SH-SY5Y (cell line): ENCODE results near the gene SIAE.

Experiments used
- GATA2 ChIP-seq: IDR thresholded peaks from 2 replicates; pipeline ENCODE4 v1.6.1; 2011; ENCODE audit warnings: mild to moderate bottlenecking, low read depth, low read length
- GATA3 ChIP-seq: IDR thresholded peaks from 2 replicates; pipeline ENCODE4 v1.6.1; 2011; ENCODE audit warnings: low read depth, mild to moderate bottlenecking, low read length, moderate library complexity

GRCh38 chr11:124693142-124693541, 19.6 kb upstream of the SIAE start:
- TF ChIP-seq GATA2 (no peak), GATA3 (no peak)
